Measurements from ENCODE around the gene ANGPTL2.

The ANGPTL2 gene

DNA sequence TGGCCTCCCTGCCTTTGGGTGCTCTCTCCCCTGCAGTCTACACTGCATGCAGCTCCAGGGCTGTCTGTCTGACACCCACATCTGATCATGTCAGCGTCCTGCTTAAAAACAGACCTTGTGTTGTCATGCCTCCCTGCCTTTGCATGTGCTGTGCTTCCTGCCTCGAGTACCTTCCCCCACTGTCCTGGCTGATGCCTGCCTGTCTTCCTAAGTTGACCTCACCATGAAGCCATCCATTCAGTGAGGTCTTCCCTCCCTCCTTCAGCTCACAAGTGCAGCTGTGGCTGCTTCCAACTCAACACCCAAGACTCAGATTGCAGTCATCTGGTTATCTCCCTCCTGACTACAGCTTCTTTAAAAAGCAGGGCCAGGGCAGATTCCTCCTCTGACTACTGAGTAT lies 5.5 kb downstream of the ANGPTL2 start:
- DNase-seq (ENCODE audit: low spot score), result peak; percentile 63

- no peak for DNase-seq (ENCODE audit: low spot score)
Observed at GRCh38 chr9:127116088-127116726, 6.2 kb downstream of the ANGPTL2 start.

DNA sequence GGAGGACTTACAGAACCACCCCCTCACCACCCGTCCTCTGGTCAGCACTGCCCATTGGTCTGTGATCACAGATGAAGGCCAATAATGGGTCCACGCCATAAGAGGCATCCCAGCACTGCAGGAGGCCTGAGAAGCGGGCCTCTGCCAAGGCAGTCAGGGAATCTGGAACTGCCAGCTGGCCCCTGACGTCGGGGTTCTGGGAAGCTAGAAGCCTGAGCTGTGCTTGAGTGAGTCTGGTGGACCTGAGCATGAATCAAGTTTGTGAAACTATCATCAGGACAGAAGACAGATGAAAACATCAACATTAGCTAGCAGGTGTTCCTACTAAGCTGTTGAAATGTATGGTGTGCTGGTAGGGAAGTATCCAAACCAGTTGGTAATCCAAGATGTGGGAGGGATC lies 7.8 kb downstream of the ANGPTL2 start:
- DNase-seq (ENCODE audit: low spot score), result no peak

- DNase-seq (ENCODE audit: low spot score), result no peak
Observed at GRCh38 chr9:127113191-127113972, 9.1 kb downstream of the ANGPTL2 start.

DNA sequence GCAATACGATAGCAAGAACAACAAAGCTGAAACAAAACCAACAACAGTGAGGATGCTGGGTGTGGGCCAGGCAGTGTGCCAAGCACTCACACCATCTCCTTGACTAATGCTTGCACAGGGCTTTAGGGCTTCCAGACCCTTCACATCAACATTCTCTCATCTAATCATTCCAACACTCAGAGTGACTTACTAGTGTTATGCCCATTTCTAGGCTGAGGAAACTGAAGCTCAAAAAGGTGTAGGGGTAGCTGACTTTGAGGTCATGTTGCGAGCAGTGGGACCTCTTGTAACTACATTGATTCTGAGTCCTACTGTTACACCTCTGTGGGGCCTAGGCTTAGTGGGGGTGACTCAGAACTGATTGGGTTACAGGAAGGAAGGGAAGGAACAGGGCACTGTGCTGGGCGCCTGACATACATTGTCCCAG lies 9.7 kb downstream of the ANGPTL2 start:
- no peak for DNase-seq (ENCODE audit: low spot score)

DNA sequence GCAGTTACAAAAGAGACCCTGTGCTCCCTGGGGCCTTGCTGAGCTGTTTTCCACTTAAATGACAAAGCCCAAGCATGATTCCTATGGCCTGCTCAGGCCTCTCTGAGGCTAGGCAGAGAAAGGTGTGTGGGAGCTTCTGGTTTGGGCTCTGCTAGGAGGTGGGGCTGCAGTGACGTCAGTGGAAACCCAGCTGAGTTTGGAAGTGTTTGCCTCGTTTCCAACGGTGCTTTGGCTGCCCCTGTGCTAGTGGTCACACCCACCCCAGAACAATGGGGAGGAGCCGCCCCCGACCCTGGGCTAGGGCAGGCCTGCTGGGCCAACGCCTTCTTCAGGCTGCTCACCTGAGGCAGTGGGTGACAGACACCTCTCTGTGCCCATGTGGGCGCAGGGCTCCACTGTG lies 10.4 kb downstream of the ANGPTL2 start:
- no peak for DNase-seq (ENCODE audit: low spot score)

DNA sequence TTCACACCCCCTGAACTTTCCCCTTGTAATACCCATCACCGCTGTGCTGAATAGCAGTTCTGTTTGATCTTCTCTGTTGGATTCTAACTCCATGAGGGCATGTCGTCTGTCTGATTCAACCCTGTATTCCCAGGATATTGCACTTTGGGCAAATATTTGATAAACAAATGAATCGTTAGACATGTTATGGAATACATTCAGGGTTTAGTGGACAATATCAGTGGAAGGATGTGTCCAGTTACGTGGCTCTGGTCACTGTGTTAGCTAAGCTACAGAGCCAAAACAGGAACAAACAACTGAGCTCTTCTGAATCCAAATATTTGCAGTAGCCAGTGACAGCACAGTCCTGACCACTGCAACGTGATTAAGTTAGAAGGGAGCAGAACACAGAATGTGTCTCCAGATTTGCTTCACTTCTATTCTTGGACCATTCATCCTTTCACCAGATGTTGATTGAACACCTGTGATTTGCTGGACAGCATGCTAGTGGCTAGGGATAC lies 13.2 kb downstream of the ANGPTL2 start:
- no peak for DNase-seq (ENCODE audit: low spot score)

- no peak for DNase-seq (ENCODE audit: low spot score)
Observed at GRCh38 chr9:127107929-127108876, 14.2 kb downstream of the ANGPTL2 start.

GRCh38 chr9:127107171-127107928 lies 15.1 kb downstream of the ANGPTL2 start:
- peak; percentile 66 for DNase-seq (ENCODE audit: low spot score)

- DNase-seq (ENCODE audit: low spot score), result no peak
Observed at GRCh38 chr9:127106466-127106855, 16.0 kb downstream of the ANGPTL2 start.

GRCh38 chr9:127105805-127106465 lies 16.5 kb downstream of the ANGPTL2 start:
- DNase-seq (ENCODE audit: low spot score), result no peak

DNA sequence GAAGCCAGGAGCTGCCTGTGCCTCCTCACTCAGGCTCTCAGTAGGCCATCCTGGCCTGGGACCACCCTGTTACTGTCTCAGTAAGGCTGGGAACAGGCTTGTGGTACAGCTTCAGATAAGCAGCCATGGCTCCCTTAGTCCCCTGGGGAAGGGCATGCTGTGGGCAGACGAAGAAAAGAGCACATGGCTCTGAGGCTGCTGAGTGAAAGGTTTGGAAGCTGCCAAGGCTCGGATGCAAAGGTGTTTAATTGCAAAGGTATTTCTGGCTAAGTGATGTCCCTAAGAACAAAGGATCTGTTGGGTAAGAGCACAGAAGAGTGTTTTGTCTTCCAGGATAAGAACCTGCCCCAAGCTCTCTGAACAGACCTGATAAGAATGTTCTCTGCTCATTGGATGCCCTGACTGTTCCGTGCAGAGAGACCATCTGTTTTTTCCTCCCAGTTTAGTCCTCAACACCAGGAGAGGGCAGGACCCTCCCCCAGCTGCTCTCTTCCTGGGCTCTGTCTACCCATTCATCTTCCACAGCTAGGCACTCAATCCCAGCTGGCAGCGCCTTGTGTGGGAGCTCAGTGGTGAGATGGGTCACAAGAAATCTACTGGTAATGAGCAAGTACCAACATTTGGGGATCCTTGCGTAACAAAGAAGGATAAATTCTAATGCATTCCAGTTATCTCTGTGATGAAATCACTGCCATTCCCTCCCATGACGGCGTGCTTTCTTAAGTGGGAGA lies 17.7 kb downstream of the ANGPTL2 start:
- DNase-seq (ENCODE audit: low spot score), result peak; percentile 55

GRCh38 chr9:127102788-127103187 lies 19.6 kb downstream of the ANGPTL2 start:
- no peak for DNase-seq (ENCODE audit: low spot score)

DNA sequence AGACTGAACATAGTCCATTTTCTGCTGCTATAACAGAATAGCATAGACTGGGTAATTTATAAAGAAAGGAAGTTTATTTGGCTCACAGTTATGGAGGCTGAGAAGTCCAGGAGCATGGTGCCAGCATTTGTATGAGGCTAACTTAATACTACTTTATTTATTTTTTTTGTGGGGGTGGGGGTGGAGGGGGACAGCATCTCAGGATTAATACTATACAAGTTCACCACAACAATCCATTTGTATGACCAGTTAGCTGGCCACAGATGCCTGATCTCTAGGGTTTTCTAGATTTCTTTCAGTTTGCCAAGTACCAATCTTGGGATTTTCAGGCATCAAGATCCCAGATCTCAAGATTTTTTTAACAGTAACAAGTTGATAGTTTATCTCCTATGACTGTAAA lies 20.3 kb downstream of the ANGPTL2 start:
- no peak for DNase-seq (ENCODE audit: low spot score)

- no peak for DNase-seq (ENCODE audit: low spot score)
Observed at GRCh38 chr9:127099664-127100063, 22.8 kb downstream of the ANGPTL2 start.

- no peak for DNase-seq (ENCODE audit: low spot score)
Observed at GRCh38 chr9:127098916-127099553, 23.4 kb downstream of the ANGPTL2 start.

GRCh38 chr9:127097683-127098082 lies 24.8 kb downstream of the ANGPTL2 start:
- DNase-seq (ENCODE audit: low spot score), result no peak

DNA sequence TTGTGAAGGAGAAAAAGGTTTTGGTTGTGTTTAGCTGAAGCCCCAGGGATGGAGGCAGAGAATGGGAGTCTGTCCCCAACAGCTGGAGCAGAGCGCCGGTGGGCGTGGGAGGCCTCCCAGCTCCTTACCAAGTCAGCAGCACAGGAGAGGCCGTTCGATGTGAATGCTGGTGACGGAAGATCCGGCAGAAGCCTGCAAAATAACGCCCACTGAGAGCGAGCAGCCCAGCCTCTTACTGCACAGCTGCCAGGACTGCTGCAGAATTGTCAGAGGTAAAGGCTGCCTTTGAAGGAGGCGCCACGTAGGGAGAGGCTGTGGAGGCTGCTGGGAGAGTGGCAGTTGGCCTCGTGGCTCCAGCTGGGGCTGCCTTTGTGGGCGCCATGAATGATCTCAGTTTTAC lies 26.2 kb downstream of the ANGPTL2 start:
- peak; percentile 59 for DNase-seq (ENCODE audit: low spot score)

DNA sequence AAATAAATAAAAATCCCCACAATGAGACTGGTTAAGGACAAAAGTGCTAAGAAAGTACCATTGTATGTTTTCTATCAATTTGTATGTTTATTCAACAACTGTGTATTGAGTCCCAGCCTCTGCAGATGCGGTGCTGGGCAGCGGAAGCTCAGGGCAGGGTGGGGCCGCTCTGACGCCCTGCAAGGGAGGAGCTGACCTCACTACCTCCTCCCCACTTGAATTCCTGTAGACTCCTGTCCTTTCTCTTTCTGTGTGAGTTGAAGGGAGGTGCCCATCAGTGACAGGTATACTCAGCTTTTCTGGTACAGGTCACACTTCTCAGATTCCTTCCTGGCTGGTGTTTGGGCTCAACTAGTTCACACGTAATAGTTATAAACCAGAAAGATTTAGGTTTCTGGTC lies 27.0 kb downstream of the ANGPTL2 start:
- no peak for DNase-seq (ENCODE audit: low spot score)
